ENCODE data around the gene SGCD. TPM values are rescaled to one million over a fixed set of nuclear protein-coding genes. Genes with fewer than 3 reads are reported as not detected.

Gene SGCD
- total RNA-seq, 6 experiments from 2014 or later = 5.2 to 6.7 (median 6.4) TPM

GRCh38 chr5:156356238-156356637 lies 29.3 kb downstream of the SGCD start:
- Mint-ChIP-seq H3K4me3 (no peak overlapping the region), H3K36me3 (ENCODE audit: low read depth) (no peaks in the 10 kb centered on the region), H3K9me3 (0 out of 2 replicates have a peak, but pooled peaks cover 1% of the 10 kb centered on the region), H3K27me3 (ENCODE audit: insufficient read depth) (no peaks in the 10 kb centered on the region), H3K4me1 (ENCODE audit: low read depth) (peaks cover 42% of the 10 kb centered on the region), H3K27ac (no peak overlapping the region)
- no peak for DNase-seq
- TF ChIP-seq CTCF (IDR thresholded peaks at IDR 0.05) = no peak

GRCh38 chr5:156359476-156359875 lies 32.5 kb downstream of the SGCD start:
- peak; percentile 74 for DNase-seq
- no peak overlapping the region for H3K4me3 Mint-ChIP-seq
- TF ChIP-seq CTCF (IDR thresholded peaks at IDR 0.05) = no peak
- 0 out of 2 replicates have a peak, but pooled peaks cover 4% of the 10 kb centered on the region for H3K9me3 Mint-ChIP-seq
- H3K4me1 Mint-ChIP-seq (ENCODE audit: low read depth) = peaks cover 51% of the 10 kb centered on the region
- H3K36me3 Mint-ChIP-seq (ENCODE audit: low read depth) = no peaks in the 10 kb centered on the region
- no peaks in the 10 kb centered on the region; the same call in 1 of the 2 replicates for H3K27me3 Mint-ChIP-seq (ENCODE audit: insufficient read depth)
- peak overlapping the region; percentile 70 for H3K27ac Mint-ChIP-seq

GRCh38 chr5:156361436-156362109 lies 34.6 kb downstream of the SGCD start:
- Mint-ChIP-seq H3K36me3 (ENCODE audit: low read depth) (no peaks in the 10 kb centered on the region), H3K27ac (peak overlapping the region; percentile 62), H3K9me3 (0 out of 2 replicates have a peak, but pooled peaks cover 4% of the 10 kb centered on the region), H3K27me3 (ENCODE audit: insufficient read depth) (no peaks in the 10 kb centered on the region; the same call in 1 of the 2 replicates), H3K4me1 (ENCODE audit: low read depth) (peaks cover 47% of the 10 kb centered on the region), H3K4me3 (peak overlapping the region; percentile 45; the same call in 1 of the 2 replicates)
- no peak for TF ChIP-seq CTCF (IDR thresholded peaks at IDR 0.05)
- peak; percentile 30 for DNase-seq

- Mint-ChIP-seq H3K4me3 (no peak overlapping the region), H3K27me3 (ENCODE audit: insufficient read depth) (no peaks in the 10 kb centered on the region; the same call in 1 of the 2 replicates), H3K27ac (no peak overlapping the region), H3K36me3 (ENCODE audit: low read depth) (no peaks in the 10 kb centered on the region), H3K9me3 (0 out of 2 replicates have a peak, but pooled peaks cover 4% of the 10 kb centered on the region), H3K4me1 (ENCODE audit: low read depth) (peaks cover 47% of the 10 kb centered on the region)
- TF ChIP-seq CTCF (IDR thresholded peaks at IDR 0.05) = no peak
- no peak for DNase-seq
Measured at GRCh38 chr5:156363861-156364260, 36.9 kb downstream of the SGCD start.

GRCh38 chr5:156366521-156366920 lies 39.6 kb downstream of the SGCD start:
- Mint-ChIP-seq H3K27me3 (ENCODE audit: insufficient read depth) (no peaks in the 10 kb centered on the region; the same call in 1 of the 2 replicates), H3K36me3 (ENCODE audit: low read depth) (no peaks in the 10 kb centered on the region), H3K4me1 (ENCODE audit: low read depth) (peaks cover 22% of the 10 kb centered on the region), H3K27ac (no peak overlapping the region), H3K4me3 (no peak overlapping the region), H3K9me3 (no peaks in the 10 kb centered on the region)
- no peak for TF ChIP-seq CTCF (IDR thresholded peaks at IDR 0.05)
- no peak for DNase-seq
